A673 (cell line): ENCODE data around the gene VTI1A. TPM values are rescaled to one million over a fixed set of nuclear protein-coding genes. Genes with fewer than 3 reads are reported as not detected.

ENCODE experiments used
- BruUV-seq: library from RNA; stranded (reverse); fragments of 400-500 nt; replicated peaks from 2 replicates; lab custom pipeline; 2021; lab: Mats Ljungman, UMichigan
- CTCF ChIA-PET: fragments of 300-600 bp; sonication (Branson Sonifier 250); formaldehyde crosslinking; loops from one replicate; lab custom pipeline; 2022; ENCODE audit warnings: antibody characterized with exemption; lab: Charles Lee
- POLR2A ChIA-PET: fragments of 300-600 bp; sonication (Branson Sonifier 250); formaldehyde crosslinking; loops from one replicate; lab custom pipeline; 2022; ENCODE audit warnings: antibody characterized with exemption; ENCODE audit not compliant: low non-redundant PET; lab: Charles Lee
- DNase-seq: peaks from one replicate; pipeline ENCODE4 v3.0.0-alpha.2; 2015; ENCODE audit warnings: low spot score
- H3K27ac ChIP-seq: fragments of 200-600 bp; sonication (generic); 2 replicates; pipeline ENCODE4 v1.5.1; 2016; ENCODE audit warnings: mixed run types, low read depth, mild to moderate bottlenecking, mixed read lengths, antibody characterized with exemption, low read length; ENCODE audit not compliant: poor library complexity, severe bottlenecking
- H3K27me3 ChIP-seq: fragments of 200-600 bp; sonication (generic); replicated peaks from 2 replicates; pipeline ENCODE4 v1.6.1; 2017; ENCODE audit warnings: mixed run types, low read depth, mild to moderate bottlenecking, mixed read lengths, antibody characterized with exemption, low read length; ENCODE audit not compliant: insufficient read depth, poor library complexity
- H3K36me3 ChIP-seq: fragments of 200-600 bp; sonication (generic); 2 replicates; pipeline ENCODE4 v1.6.1; 2016; ENCODE audit warnings: mixed run types, mild to moderate bottlenecking, mixed read lengths, antibody characterized with exemption, low read length; ENCODE audit not compliant: insufficient read depth, poor library complexity, severe bottlenecking
- H3K4me1 ChIP-seq: fragments of 200-600 bp; sonication (generic); 2 replicates; pipeline ENCODE4 v1.6.1; 2017; ENCODE audit warnings: mixed run types, mild to moderate bottlenecking, mixed read lengths, antibody characterized with exemption, low read length; ENCODE audit not compliant: insufficient read depth, poor library complexity, severe bottlenecking
- H3K4me3 ChIP-seq: fragments of 200-600 bp; sonication (generic); 2 replicates; pipeline ENCODE4 v1.5.1; 2016; ENCODE audit warnings: low read depth, mixed run types, mild to moderate bottlenecking, mixed read lengths, low read length; ENCODE audit not compliant: poor library complexity, severe bottlenecking
- H3K9me3 ChIP-seq: fragments of 200-600 bp; sonication (generic); 2 replicates; pipeline ENCODE4 v1.6.1; 2016; ENCODE audit warnings: mixed run types, low read depth, mild to moderate bottlenecking, mixed read lengths, antibody characterized with exemption, low read length; ENCODE audit not compliant: poor library complexity, severe bottlenecking
- EZH2 ChIP-seq: fragments of 200-600 bp; sonication (generic); IDR thresholded peaks from 2 replicates; pipeline ENCODE4 v1.6.1; 2017; ENCODE audit warnings: borderline replicate concordance, low read depth, mild to moderate bottlenecking, mixed read lengths, antibody characterized with exemption, low read length; ENCODE audit not compliant: poor library complexity, severe bottlenecking
- intact Hi-C: fragments of 100-400 bp; cut with micrococcal nuclease; formaldehyde crosslinking; loops from one replicate; pipeline ENCODE4 v1.10.0; 2022; ENCODE audit not compliant: unreplicated experiment
- total RNA-seq: library from RNA; stranded (reverse); gene quantifications from 2 replicates; pipeline ENCODE4 v1.2.3, GENCODE V29; 2021
- TF ChIP-seq, protein P1 (sequence below): fragments of 300-800, 200-600 bp; sonication (generic); conservative IDR thresholded peaks from 2 replicates; pipeline ENCODE4 v1.5.1; 2017; ENCODE audit warnings: low read depth, mild to moderate bottlenecking, antibody characterized with exemption, low read length, moderate library complexity, mixed read lengths

VTI1A gene
- total RNA-seq, 1 experiment from 2014 or later = 38.7 TPM

DNA sequence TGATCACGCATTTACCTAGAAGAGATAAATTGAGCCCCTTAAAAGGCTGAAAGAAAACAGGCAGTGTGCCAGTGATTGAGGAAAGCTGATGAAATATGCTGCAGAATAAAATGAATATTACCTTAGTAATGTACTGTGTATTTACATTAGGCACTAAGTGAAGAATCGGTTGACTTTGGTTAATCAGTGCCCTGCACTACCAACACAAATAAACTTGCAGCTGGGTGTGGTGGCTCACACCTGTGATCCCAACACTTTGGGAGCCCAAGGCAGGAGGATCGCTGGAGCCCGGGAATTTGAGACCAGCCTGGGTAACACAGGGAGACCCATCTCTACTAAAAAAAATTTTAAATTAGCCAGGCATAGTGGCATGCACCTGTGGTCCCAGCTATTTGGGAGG, 354.7 kb downstream of the VTI1A start:
- no peaks in the 10 kb centered on the region for H3K27me3 ChIP-seq
- no peak overlapping the region for H3K4me3 ChIP-seq
- TF ChIP-seq, protein P1, sequence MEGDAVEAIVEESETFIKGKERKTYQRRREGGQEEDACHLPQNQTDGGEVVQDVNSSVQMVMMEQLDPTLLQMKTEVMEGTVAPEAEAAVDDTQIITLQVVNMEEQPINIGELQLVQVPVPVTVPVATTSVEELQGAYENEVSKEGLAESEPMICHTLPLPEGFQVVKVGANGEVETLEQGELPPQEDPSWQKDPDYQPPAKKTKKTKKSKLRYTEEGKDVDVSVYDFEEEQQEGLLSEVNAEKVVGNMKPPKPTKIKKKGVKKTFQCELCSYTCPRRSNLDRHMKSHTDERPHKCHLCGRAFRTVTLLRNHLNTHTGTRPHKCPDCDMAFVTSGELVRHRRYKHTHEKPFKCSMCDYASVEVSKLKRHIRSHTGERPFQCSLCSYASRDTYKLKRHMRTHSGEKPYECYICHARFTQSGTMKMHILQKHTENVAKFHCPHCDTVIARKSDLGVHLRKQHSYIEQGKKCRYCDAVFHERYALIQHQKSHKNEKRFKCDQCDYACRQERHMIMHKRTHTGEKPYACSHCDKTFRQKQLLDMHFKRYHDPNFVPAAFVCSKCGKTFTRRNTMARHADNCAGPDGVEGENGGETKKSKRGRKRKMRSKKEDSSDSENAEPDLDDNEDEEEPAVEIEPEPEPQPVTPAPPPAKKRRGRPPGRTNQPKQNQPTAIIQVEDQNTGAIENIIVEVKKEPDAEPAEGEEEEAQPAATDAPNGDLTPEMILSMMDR = no peak
- no peak for TF ChIP-seq EZH2
- H3K27ac ChIP-seq = no peak overlapping the region
- POLR2A ChIA-PET = no interaction called here
- intact Hi-C loops = no loop called here
- BruUV-seq = no TSS peak
- no peaks in the 10 kb centered on the region for H3K9me3 ChIP-seq
- H3K4me1 ChIP-seq = no peaks in the 10 kb centered on the region
- DNase-seq = no peak
- CTCF ChIA-PET = no interaction called here
- no peaks in the 10 kb centered on the region for H3K36me3 ChIP-seq

DNA sequence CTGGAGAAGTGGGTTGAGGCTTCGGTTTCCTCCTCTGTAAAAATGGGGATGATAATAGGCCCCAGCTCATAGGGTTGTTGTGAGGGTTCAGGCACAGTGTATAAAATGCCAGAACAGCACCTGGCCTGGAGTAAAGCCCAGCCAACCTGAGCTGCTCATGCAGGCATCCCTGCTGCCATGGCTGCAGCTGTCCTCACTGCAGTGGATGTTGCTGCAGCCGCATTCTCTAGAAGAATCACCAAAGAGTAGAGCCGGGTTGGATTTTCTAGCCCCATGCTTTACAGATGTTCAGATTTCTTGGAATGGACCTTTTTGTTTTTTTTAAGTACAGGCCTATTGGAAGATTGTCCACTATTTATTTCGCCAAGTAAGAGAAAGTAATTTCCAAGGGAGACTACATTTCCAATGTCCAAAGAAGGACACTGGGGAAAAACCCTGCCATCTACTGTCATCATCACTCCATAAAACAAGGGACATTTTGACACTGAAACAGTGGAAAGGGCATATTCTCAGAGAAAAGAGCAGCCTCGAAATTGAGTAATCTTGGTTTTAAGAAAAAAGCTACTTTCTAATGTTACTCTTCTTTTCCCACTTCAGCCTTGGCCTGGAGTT, 355.5 kb downstream of the VTI1A start:
- TF ChIP-seq EZH2 = no peak
- TF ChIP-seq, protein P1 = no peak
- intact Hi-C loops = no loop called here
- Histone ChIP-seq H3K9me3 (no peaks in the 10 kb centered on the region), H3K4me3 (no peak overlapping the region), H3K27ac (no peak overlapping the region), H3K36me3 (no peaks in the 10 kb centered on the region), H3K4me1 (no peaks in the 10 kb centered on the region), H3K27me3 (no peaks in the 10 kb centered on the region)
- BruUV-seq = no TSS peak
- DNase-seq = no peak
- CTCF ChIA-PET = no interaction called here
- POLR2A ChIA-PET = interaction anchor here (0.6 kb wide), 1 partner anchor 9 kb away, joined by 3 read pairs; no protein-coding TSS in a partner anchor

DNA sequence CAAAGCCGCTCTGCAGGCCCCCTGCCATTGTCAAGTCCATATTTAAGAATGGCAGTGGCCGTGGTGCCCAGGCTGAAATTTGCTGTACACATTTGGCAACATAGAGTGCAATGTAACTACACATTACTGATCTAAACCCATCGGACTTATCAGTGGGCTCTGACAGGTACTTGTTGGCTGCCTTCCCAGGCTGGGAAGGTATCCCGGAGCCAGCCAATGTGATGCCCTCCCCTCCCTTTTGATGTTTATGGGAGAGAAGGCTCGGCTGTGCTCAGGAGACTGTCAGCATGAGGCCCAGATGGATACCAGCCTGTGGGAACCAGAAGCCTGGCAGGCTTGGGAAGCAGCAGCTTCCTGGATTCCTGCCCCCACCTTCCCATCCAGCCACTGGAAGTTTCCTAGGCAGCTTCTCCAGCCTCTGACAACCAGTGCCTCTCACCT, 357.0 kb downstream of the VTI1A start:
- Histone ChIP-seq H3K36me3 (no peaks in the 10 kb centered on the region), H3K4me1 (no peaks in the 10 kb centered on the region), H3K27me3 (no peaks in the 10 kb centered on the region), H3K27ac (no peak overlapping the region), H3K9me3 (no peaks in the 10 kb centered on the region), H3K4me3 (no peak overlapping the region)
- DNase-seq = no peak
- CTCF ChIA-PET = interaction anchor here (0.7 kb wide), 1 partner anchor 257 kb away, joined by 7 read pairs; no protein-coding TSS in a partner anchor
- POLR2A ChIA-PET = no interaction called here
- TF ChIP-seq EZH2 = no peak
- TF ChIP-seq, protein P1 = no peak
- intact Hi-C loops = no loop called here
- BruUV-seq = no TSS peak
